ENCODE results near the gene LEO1. TPM values are rescaled to one million over a fixed set of nuclear protein-coding genes. Genes with fewer than 3 reads are reported as not detected.

LEO1 gene
- total and polyA plus RNA-seq, 10 of the 15 experiments (the other 5 are each of a cell fraction or from before 2014, with no cell fraction given): 13.6 to 50.6 (median 32.4) TPM

DNA sequence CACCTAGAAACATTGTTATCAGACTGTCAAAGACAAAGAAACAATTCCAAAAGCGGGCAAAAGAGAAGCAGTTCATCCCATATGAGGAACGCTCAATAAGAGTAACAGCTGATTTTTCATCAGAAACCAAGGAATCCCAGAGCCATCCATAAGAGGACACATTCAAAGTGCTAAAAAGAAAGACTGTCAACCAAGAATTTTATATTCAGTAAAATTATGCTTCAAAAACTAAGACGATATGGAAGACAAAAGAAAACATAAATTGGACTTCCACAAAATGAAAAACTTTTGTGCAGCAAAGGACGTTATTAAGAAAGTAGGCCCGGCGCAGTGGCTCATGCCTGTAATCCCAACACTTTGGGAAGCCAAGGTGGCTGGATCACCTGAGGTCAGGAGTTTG lies 4.0 kb downstream of the LEO1 start:
- Histone ChIP-seq H3K9me3 (replicated peaks; ENCODE audit: control insufficient read depth, insufficient read depth, low read length) (peaks cover 4% of the 10 kb centered on the region; the same call in 1 of the 3 replicates), H3K27ac (ENCODE audit: control insufficient read depth, insufficient read depth) (no peak overlapping the region), H3K9ac (ENCODE audit: control insufficient read depth, insufficient read depth, low read length) (no peak overlapping the region), H2AFZ (ENCODE audit: control insufficient read depth, low read depth, low read length) (no peak overlapping the region), H3K4me2 (ENCODE audit: control insufficient read depth, insufficient read depth) (no peak overlapping the region), H3K4me1 (ENCODE audit: control insufficient read depth, insufficient read depth, low read length) (no peaks in the 10 kb centered on the region), H3K27me3 (replicated peaks in 1 of 2; ENCODE audit: control insufficient read depth in 2 of 2, insufficient read depth in 2 of 2, low read length in 1 of 2) (no peaks in the 10 kb centered on the region), H3K4me3 (no peak overlapping the region), H3K36me3 (ENCODE audit: control insufficient read depth in 2 of 2, insufficient read depth in 2 of 2, low read length in 1 of 2) (peaks cover 0 to 6% of the 10 kb centered on the region in 2 experiments), H4K20me1 (ENCODE audit: control insufficient read depth, insufficient read depth) (no peaks in the 10 kb centered on the region), H3K79me2 (ENCODE audit: control insufficient read depth, insufficient read depth, low read length) (peaks cover 49% of the 10 kb centered on the region)
- TF ChIP-seq CBX5 (IDR thresholded peaks at IDR 0.05; ENCODE audit: low read depth) (0 out of 2 replicates have a peak, but pooled peaks have one; percentile 55), TBL1XR1 (IDR thresholded peaks at IDR 0.05; ENCODE audit: low read depth, low read length) (no peak)
- ChIA-PET CTCF (interaction anchor here (0.6 to 0.8 kb wide), 2 partner anchors 14 to 158 kb away, joined by 3 read pairs; no protein-coding TSS in a partner anchor), RAD21 (ENCODE audit: unreplicated experiment) (no interaction called here), SMC1A (ENCODE audit: uncharacterized antibody, unreplicated experiment) (interaction anchor here (0.6 kb wide), 1 partner anchor 176 kb away, joined by 3 read pairs; no protein-coding TSS in a partner anchor), POLR2A (no interaction called here)
- in situ Hi-C loops (cut with MboI): no loop called here
- FAIRE-seq (no peak), ATAC-seq (no peak), DNase-seq (ENCODE audit: low read depth, low spot score) (no peak)
- no TSS peak for BruUV-seq (replicated peaks)
- 84% methylated on average over 6 of the region's 6 CpGs for WGBS (ENCODE audit: insufficient coverage, insufficient replicate concordance, low lambda C conversion rate, missing lambda C conversion rate)
- intact Hi-C loops (cut with micrococcal nuclease; ENCODE audit: unreplicated experiment): no loop called here

DNA sequence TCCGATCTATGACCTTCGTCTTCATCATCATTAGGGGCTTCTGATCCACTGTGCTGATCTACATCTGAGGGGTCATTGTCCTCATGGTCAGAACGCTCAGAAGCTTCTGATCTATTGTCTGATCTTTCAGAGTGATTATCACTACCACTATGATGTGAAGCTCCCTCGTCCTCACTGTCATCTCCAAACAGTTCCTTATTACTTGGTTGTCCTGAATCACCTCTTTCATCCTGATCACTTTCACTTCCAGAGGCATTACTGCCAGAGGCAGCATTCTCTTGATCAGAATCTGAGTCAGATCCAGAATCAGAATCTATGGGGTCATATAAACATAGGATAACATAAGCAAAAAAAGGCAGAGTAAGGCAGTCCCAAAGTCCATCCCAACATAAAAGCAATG lies 5.4 kb downstream of the LEO1 start:
- BruUV-seq (replicated peaks): no TSS peak
- no peak overlapping the region for H3K9ac ChIP-seq (ENCODE audit: control insufficient read depth, insufficient read depth, low read length)
- RAD21 ChIA-PET (ENCODE audit: unreplicated experiment): no interaction called here
- H3K27ac ChIP-seq (ENCODE audit: control insufficient read depth, insufficient read depth): no peak overlapping the region
- CTCF ChIA-PET: interaction anchor here (1.1 to 1.6 kb wide), 2 partner anchors 78 to 218 kb away, joined by 5 to 6 read pairs; no protein-coding TSS in a partner anchor
- H3K36me3 ChIP-seq (ENCODE audit: control insufficient read depth in 2 of 2, insufficient read depth in 2 of 2, low read length in 1 of 2): peaks cover 2 to 11% of the 10 kb centered on the region in 2 experiments
- in situ Hi-C loops (cut with MboI) (no loop called here), intact Hi-C loops (cut with micrococcal nuclease; ENCODE audit: unreplicated experiment) (no loop called here)
- ATAC-seq (no peak), DNase-seq (ENCODE audit: low read depth, low spot score) (no peak), FAIRE-seq (no peak)
- H3K79me2 ChIP-seq (ENCODE audit: control insufficient read depth, insufficient read depth, low read length): peaks cover 44% of the 10 kb centered on the region
- WGBS (ENCODE audit: insufficient coverage, insufficient replicate concordance, low lambda C conversion rate, missing lambda C conversion rate): 72% methylated on average over 4 of the region's 4 CpGs
- SMC1A ChIA-PET (ENCODE audit: uncharacterized antibody, unreplicated experiment): interaction anchor here (1.2 kb wide), 1 partner anchor 10 kb away, joined by 3 read pairs; no protein-coding TSS in a partner anchor
- H3K4me2 ChIP-seq (ENCODE audit: control insufficient read depth, insufficient read depth): no peak overlapping the region
- H3K4me3 ChIP-seq: no peak overlapping the region
- no peaks in the 10 kb centered on the region for H4K20me1 ChIP-seq (ENCODE audit: control insufficient read depth, insufficient read depth)
- H3K9me3 ChIP-seq (replicated peaks; ENCODE audit: control insufficient read depth, insufficient read depth, low read length): peaks cover 4% of the 10 kb centered on the region; the same call in 1 of the 3 replicates
- no peaks in the 10 kb centered on the region for H3K27me3 ChIP-seq (replicated peaks in 1 of 2; ENCODE audit: control insufficient read depth in 2 of 2, insufficient read depth in 2 of 2, low read length in 1 of 2)
- H3K4me1 ChIP-seq (ENCODE audit: control insufficient read depth, insufficient read depth, low read length): no peaks in the 10 kb centered on the region
- POLR2A ChIA-PET: no interaction called here
- no peak overlapping the region for H2AFZ ChIP-seq (ENCODE audit: control insufficient read depth, low read depth, low read length)
- TF ChIP-seq ZBED1 (IDR thresholded peaks at IDR 0.05; ENCODE audit: borderline replicate concordance) (no peak), ZZZ3 (IDR thresholded peaks at IDR 0.05; ENCODE audit: control insufficient read depth, insufficient read length, low read depth) (no peak), SP1 (IDR thresholded peaks at IDR 0.05; ENCODE audit: low read depth, low read length) (no peak), MYB (IDR thresholded peaks at IDR 0.05; ENCODE audit: borderline replicate concordance, low read depth, low read length) (no peak), BRCA1 (IDR thresholded peaks at IDR 0.05; ENCODE audit: low read depth, low read length) (no peak), CHD4 (IDR thresholded peaks at IDR 0.05) (no peak), SIN3A (IDR thresholded peaks at IDR 0.05; ENCODE audit: low read depth, low read length) (no peak), NFIC (IDR thresholded peaks at IDR 0.05; ENCODE audit: low read depth, low read length) (no peak), TCF12 (IDR thresholded peaks at IDR 0.05; ENCODE audit: low read depth, low read length) (no peak)
- TF ChIP-seq, protein P1, sequence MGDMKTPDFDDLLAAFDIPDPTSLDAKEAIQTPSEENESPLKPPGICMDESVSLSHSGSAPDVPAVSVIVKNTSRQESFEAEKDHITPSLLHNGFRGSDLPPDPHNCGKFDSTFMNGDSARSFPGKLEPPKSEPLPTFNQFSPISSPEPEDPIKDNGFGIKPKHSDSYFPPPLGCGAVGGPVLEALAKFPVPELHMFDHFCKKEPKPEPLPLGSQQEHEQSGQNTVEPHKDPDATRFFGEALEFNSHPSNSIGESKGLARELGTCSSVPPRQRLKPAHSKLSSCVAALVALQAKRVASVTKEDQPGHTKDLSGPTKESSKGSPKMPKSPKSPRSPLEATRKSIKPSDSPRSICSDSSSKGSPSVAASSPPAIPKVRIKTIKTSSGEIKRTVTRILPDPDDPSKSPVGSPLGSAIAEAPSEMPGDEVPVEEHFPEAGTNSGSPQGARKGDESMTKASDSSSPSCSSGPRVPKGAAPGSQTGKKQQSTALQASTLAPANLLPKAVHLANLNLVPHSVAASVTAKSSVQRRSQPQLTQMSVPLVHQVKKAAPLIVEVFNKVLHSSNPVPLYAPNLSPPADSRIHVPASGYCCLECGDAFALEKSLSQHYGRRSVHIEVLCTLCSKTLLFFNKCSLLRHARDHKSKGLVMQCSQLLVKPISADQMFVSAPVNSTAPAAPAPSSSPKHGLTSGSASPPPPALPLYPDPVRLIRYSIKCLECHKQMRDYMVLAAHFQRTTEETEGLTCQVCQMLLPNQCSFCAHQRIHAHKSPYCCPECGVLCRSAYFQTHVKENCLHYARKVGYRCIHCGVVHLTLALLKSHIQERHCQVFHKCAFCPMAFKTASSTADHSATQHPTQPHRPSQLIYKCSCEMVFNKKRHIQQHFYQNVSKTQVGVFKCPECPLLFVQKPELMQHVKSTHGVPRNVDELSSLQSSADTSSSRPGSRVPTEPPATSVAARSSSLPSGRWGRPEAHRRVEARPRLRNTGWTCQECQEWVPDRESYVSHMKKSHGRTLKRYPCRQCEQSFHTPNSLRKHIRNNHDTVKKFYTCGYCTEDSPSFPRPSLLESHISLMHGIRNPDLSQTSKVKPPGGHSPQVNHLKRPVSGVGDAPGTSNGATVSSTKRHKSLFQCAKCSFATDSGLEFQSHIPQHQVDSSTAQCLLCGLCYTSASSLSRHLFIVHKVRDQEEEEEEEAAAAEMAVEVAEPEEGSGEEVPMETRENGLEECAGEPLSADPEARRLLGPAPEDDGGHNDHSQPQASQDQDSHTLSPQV (IDR thresholded peaks at IDR 0.05): no peak
- TF ChIP-seq, protein P2, sequence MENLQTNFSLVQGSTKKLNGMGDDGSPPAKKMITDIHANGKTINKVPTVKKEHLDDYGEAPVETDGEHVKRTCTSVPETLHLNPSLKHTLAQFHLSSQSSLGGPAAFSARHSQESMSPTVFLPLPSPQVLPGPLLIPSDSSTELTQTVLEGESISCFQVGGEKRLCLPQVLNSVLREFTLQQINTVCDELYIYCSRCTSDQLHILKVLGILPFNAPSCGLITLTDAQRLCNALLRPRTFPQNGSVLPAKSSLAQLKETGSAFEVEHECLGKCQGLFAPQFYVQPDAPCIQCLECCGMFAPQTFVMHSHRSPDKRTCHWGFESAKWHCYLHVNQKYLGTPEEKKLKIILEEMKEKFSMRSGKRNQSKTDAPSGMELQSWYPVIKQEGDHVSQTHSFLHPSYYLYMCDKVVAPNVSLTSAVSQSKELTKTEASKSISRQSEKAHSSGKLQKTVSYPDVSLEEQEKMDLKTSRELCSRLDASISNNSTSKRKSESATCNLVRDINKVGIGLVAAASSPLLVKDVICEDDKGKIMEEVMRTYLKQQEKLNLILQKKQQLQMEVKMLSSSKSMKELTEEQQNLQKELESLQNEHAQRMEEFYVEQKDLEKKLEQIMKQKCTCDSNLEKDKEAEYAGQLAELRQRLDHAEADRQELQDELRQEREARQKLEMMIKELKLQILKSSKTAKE (IDR thresholded peaks at IDR 0.05; ENCODE audit: low read depth, poor library complexity, severe bottlenecking): no peak
